ENCODE results near the gene PLAAT5. TPM values are rescaled to one million over a fixed set of nuclear protein-coding genes. Genes with fewer than 3 reads are reported as not detected.

PLAAT5 gene
- total and polyA plus RNA-seq, 8 donors = 1.6 to 11.0 (median 7.6) TPM

DNA sequence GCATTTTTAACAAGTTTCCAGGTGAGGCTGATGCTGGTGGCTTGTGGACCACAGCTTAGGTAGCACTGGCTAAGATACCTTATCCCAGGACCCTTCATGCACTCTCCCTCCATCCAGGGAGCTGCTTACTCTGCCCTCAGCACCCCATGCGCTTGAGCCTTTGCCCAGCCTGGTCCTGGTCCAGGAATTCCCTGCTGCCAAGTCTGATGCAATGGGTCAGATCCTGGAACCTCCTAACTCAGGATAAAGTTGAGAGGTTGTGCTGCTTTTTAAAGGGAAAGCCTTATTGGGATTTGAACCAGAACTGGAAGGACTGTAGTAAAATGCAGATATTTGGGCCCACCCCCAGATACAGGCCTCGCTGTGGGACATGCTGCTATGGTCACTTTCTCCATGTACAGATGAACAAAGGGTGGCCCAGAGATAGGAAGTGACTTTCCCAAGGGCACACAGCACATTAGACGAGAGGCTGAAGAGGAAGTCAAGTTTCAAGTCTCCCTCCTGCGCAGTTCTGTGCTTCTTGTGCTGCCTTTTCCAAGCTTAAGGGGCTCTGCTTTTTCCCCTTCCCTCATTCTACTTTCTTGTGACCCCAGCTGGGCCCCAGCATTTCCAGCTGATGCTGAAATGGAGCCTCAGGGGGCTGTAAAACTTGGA is 14.1 kb upstream of the PLAAT5 start:
- FAIRE-seq = no peak
- H3K27ac ChIP-seq = no peak overlapping the region

DNA sequence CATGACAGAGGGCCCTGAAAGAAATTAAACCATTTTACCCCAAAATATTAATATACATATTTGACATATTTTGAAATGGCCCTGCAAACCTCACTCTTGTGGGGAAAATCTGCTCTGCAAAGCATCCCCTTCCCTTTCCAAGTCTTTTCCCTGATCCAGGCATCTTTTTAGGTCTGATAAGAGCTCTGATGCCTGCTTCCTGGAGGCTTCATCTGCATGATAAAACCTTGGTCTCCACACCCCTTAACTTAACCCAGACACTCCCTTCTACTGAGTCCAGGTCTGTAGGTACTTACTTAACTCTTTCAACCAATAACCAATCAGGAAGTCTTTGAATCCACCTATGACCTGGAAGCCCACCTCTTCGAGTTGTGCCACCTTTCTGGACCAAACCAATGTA is 13.1 kb upstream of the PLAAT5 start:
- FAIRE-seq = no peak

More for the DNA sequence above, 14.1 kb upstream of the PLAAT5 start:
- H3K4me1 ChIP-seq = peaks cover 14 to 48% (median 21%) of the 10 kb centered on the region in 3 donors
- no peaks in the 10 kb centered on the region for H3K9me3 ChIP-seq
- DNase-seq (peak; percentile 77 to 90 (median 84)), ATAC-seq (peak; percentile 79 to 87 (median 83))
- H3K36me3 ChIP-seq = no peaks in the 10 kb centered on the region
- TF ChIP-seq, protein P1, sequence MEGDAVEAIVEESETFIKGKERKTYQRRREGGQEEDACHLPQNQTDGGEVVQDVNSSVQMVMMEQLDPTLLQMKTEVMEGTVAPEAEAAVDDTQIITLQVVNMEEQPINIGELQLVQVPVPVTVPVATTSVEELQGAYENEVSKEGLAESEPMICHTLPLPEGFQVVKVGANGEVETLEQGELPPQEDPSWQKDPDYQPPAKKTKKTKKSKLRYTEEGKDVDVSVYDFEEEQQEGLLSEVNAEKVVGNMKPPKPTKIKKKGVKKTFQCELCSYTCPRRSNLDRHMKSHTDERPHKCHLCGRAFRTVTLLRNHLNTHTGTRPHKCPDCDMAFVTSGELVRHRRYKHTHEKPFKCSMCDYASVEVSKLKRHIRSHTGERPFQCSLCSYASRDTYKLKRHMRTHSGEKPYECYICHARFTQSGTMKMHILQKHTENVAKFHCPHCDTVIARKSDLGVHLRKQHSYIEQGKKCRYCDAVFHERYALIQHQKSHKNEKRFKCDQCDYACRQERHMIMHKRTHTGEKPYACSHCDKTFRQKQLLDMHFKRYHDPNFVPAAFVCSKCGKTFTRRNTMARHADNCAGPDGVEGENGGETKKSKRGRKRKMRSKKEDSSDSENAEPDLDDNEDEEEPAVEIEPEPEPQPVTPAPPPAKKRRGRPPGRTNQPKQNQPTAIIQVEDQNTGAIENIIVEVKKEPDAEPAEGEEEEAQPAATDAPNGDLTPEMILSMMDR (IDR thresholded peaks at IDR 0.05) = no peak
- intact Hi-C loops (cut with DNase I) = loop anchor here in 2 of 3 donors (10.0 kb wide), 1 partner anchor 120 kb away; no protein-coding TSS in a partner anchor
- 38 to 40% methylated on average over 4 of the region's 4 CpGs for WGBS, 2 donors
- no peak overlapping the region for H3K4me3 ChIP-seq
- no peaks in the 10 kb centered on the region for H3K27me3 ChIP-seq

DNA sequence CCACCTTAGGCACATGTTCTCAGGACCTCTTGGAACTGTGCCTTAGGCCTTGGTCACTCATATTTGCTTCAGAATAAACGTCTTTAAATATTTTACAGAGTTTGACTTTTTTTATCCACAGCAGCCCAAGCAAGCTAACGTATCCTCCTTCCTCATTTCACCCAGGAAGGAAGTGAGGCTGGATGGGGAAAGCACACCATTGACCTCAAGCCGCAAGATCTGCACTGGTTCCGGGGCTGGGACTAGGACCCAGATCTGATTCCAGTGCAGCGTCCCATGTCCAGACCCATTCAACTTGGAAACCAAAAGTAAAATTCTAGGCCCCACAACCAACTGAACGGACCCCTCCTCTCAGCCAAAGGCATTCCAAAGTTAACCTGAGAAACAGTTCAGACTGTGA is 12.5 kb upstream of the PLAAT5 start:
- Histone ChIP-seq H3K27me3 (no peaks in the 10 kb centered on the region), H3K4me1 (peaks cover 14 to 48% (median 21%) of the 10 kb centered on the region in 3 donors), H3K27ac (peak overlapping the region in 1 of 4 donors; percentile 41), H3K36me3 (no peaks in the 10 kb centered on the region), H3K9me3 (no peaks in the 10 kb centered on the region), H3K4me3 (no peak overlapping the region)
- FAIRE-seq (no peak), DNase-seq (no peak), ATAC-seq (peak in 3 of 4 donors; percentile 3 to 9 (median 8))
- 54 to 56% methylated on average over 6 of the region's 6 CpGs for WGBS, 2 donors
- TF ChIP-seq, protein P1 (IDR thresholded peaks at IDR 0.05) = no peak
- intact Hi-C loops (cut with DNase I) = loop anchor here in 2 of 3 donors (10.0 kb wide), 1 partner anchor 121 kb away; no protein-coding TSS in a partner anchor

More for the DNA sequence above, 13.1 kb upstream of the PLAAT5 start:
- TF ChIP-seq, protein P1 (IDR thresholded peaks at IDR 0.05) = no peak
- no peak for ATAC-seq
- 79 to 86% methylated on average over 1 of the region's 1 CpG for WGBS, 2 donors
- peaks cover 14 to 48% (median 21%) of the 10 kb centered on the region in 3 donors for H3K4me1 ChIP-seq
- intact Hi-C loops (cut with DNase I) = loop anchor here in 2 of 3 donors (10.0 kb wide), 1 partner anchor 121 kb away; no protein-coding TSS in a partner anchor
- no peaks in the 10 kb centered on the region for H3K9me3 ChIP-seq
- no peak overlapping the region for H3K4me3 ChIP-seq
- no peaks in the 10 kb centered on the region for H3K27me3 ChIP-seq
- no peaks in the 10 kb centered on the region for H3K36me3 ChIP-seq
- no peak overlapping the region for H3K27ac ChIP-seq
- DNase-seq = no peak

DNA sequence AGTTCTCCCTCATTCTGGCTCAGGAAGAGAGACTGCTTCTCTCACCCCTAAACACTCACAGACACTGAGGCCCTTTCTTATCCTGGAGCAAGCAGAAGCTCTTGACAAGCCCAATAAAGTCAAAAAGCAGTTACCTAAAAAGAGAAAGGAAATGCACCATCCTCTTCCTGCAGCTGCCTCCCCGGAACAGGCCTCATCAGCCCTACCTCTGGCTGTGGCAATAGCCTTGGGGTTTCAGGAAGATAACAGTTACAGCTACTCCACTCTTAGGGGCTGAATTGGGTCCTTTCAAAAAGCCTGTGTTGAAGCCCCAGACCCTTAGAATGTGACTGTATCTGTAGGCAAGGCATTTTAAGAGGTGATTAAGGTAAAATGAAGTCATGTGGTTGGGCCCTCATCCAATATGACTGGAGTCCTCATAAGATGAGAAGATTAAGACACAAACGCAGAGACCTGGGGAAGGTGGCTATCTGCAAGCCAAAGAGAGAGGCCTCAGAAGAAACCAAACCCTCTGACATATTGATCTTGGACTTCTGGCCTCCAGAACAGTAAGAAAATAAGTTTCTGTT is 11.4 kb upstream of the PLAAT5 start:
- WGBS, 2 donors = 30 to 39% methylated on average over 2 of the region's 2 CpGs
- Histone ChIP-seq H3K4me1 (peaks cover 14 to 48% (median 21%) of the 10 kb centered on the region in 3 donors), H3K27me3 (no peaks in the 10 kb centered on the region), H3K27ac (peak overlapping the region in 2 of 4 donors; percentile 16 to 41), H3K36me3 (no peaks in the 10 kb centered on the region), H3K4me3 (no peak overlapping the region), H3K9me3 (no peaks in the 10 kb centered on the region)
- FAIRE-seq (no peak), DNase-seq (no peak), ATAC-seq (peak in 2 of 4 donors; percentile 15 to 20)
- TF ChIP-seq, protein P1 (IDR thresholded peaks at IDR 0.05) = no peak
- intact Hi-C loops (cut with DNase I) = loop anchor here in 2 of 3 donors (10.0 kb wide), 1 partner anchor 122 kb away; no protein-coding TSS in a partner anchor
